ENCODE measurements around the gene OBP2B. TPM values are rescaled to one million over a fixed set of nuclear protein-coding genes. Genes with fewer than 3 reads are reported as not detected.
"Not testable (repeated sequence)": the region's sequence is repeated elsewhere in the genome, so short reads cannot be mapped to it uniquely, and the experiment has no call there.

The OBP2B gene
- total RNA-seq, 2 experiments from 2014 or later: not detected

DNA sequence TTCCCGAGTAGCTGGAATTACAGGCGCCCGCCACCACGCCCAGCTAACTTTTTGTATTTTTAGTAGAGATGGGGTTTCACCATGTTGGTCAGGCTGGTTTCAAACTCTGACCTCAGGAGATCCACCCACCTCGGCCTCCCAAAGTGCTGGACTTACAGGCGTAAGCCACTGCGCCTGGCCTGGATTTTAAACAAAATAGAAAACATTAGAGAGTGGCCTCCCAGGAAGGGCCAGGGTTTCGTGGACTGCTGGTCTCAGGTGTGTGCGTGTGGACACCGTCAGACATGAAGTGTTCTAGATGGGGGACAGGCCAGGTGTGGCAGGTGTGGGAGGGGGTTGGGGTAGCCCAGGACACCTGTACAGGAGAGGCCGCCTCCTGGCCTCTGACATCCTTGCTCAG is 38.3 kb downstream of the OBP2B start:
- H3K27me3 Mint-ChIP-seq: peaks cover 14% of the 10 kb centered on the region
- ChIA-PET POLR2A (no interaction called here), CTCF (interaction anchor here (2.5 kb wide), 1 partner anchor 15 kb away, joined by 10 read pairs; no protein-coding TSS in a partner anchor)
- H3K27ac Mint-ChIP-seq: no peak overlapping the region
- no peaks in the 10 kb centered on the region for H3K4me1 Mint-ChIP-seq
- DNase-seq: no peak
- no peak overlapping the region for H3K4me3 Mint-ChIP-seq
- no peaks in the 10 kb centered on the region for H3K9me3 Mint-ChIP-seq
- H3K36me3 Mint-ChIP-seq (ENCODE audit: low read depth): no peaks in the 10 kb centered on the region

DNA sequence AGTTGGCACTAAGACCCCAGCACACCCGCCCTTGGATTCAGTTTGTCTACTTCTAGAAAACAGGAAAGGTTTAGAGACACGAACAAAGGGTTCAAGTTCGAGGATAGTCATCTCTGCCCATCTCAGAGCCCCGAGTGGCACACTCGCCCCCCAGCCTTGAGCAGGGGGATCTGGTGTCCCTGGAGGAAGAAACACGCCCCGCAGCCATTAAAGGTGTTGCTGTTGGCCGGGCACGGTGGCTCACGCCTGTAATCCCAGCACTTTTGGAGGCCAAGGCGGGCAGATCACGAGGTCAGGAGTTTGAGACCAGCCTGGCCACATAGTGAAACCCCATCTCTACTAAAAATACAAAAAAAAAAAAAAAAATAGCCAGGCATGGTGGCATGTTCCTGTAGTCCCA is 39.4 kb downstream of the OBP2B start:
- H3K36me3 Mint-ChIP-seq (ENCODE audit: low read depth); H3K27me3 Mint-ChIP-seq; POLR2A ChIA-PET; H3K4me1 Mint-ChIP-seq; H3K9me3 Mint-ChIP-seq; H3K4me3 Mint-ChIP-seq; DNase-seq; H3K27ac Mint-ChIP-seq: not testable (repeated sequence)
- CTCF ChIA-PET: interaction anchor here (0.7 to 1.0 kb wide), 2 partner anchors 147 to 318 kb away, joined by 3 read pairs; no protein-coding TSS in a partner anchor

DNA sequence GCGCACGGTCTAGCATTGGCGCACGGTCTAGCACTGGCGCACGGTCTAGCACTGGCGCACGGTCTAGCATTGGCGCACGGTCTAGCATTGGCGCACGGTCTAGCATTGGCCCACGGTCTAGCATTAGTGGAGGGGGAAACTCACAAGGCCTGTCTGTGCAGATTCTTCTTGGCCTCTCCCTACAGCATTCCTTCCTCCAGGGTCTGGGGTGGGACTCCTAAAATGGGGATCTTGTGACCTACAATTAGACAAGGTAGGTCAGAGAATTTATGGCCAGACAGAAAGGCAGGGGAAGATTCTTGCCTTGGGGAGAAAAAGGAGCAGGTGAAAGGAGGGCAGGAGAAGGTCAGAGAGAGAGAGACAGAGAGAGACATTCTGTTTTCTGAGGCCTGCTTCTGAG is 39.9 kb downstream of the OBP2B start:
- no peak for DNase-seq
- H3K36me3 Mint-ChIP-seq (ENCODE audit: low read depth): no peaks in the 10 kb centered on the region
- H3K4me1 Mint-ChIP-seq: peaks cover under 1% of the 10 kb centered on the region
- H3K27ac Mint-ChIP-seq: no peak overlapping the region
- H3K27me3 Mint-ChIP-seq: peaks cover 9% of the 10 kb centered on the region
- H3K9me3 Mint-ChIP-seq: no peaks in the 10 kb centered on the region
- no peak overlapping the region for H3K4me3 Mint-ChIP-seq
- POLR2A ChIA-PET: no interaction called here
- CTCF ChIA-PET: no interaction called here

DNA sequence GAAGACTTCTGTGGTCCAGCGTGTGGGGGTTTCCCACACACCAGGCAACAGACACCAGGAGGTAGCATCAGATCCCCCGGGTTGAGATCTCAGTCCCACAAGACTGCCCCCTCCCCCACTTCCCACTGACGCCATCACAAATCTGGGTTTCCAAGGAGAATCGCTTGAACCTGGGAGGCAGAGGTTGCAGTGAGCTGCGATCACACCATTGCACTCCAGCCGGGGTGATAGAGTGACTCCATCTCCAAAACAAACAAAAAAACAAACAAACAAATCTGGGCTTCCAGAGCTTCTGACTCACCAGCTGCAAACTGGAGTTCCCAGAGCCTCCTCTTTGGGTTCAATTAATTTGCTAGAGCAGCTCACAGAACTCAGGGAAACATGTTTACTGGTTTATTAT is 40.6 kb downstream of the OBP2B start:
- Mint-ChIP-seq H3K27me3 (peaks cover 5% of the 10 kb centered on the region), H3K27ac (no peak overlapping the region), H3K4me1 (peaks cover 4% of the 10 kb centered on the region), H3K9me3 (no peaks in the 10 kb centered on the region), H3K36me3 (ENCODE audit: low read depth) (no peaks in the 10 kb centered on the region), H3K4me3 (no peak overlapping the region)
- no peak for DNase-seq
- POLR2A ChIA-PET: no interaction called here
- CTCF ChIA-PET: no interaction called here

DNA sequence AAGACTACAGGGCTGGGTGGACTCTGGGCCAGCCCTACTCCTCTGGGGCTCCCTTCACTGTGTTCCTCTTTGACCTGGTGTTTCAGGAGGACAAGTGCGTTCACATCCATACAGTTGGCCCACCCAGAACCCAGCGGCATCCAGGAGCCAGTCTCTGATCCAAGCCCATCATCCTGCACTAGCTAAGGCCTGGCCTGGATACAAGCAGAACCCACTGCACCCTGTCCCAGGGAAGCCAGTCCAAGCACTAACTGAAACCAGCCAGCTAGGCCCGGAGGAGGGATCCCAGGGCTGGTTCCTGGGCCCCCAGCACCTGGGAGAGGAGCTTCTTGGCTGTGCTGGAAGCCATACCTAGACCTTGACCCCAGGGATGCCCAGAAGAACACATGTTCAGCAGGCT is 41.3 kb downstream of the OBP2B start:
- Mint-ChIP-seq H3K27me3 (peaks cover 5% of the 10 kb centered on the region), H3K36me3 (ENCODE audit: low read depth) (no peaks in the 10 kb centered on the region), H3K27ac (no peak overlapping the region), H3K4me3 (no peak overlapping the region), H3K4me1 (peaks cover 4% of the 10 kb centered on the region), H3K9me3 (no peaks in the 10 kb centered on the region)
- POLR2A ChIA-PET: interaction anchor here (1.1 to 1.4 kb wide), 2 partner anchors 9 to 136 kb away, joined by 4 read pairs; partner anchors contain the start of gene GTF3C5
- no peak for DNase-seq
- CTCF ChIA-PET: interaction anchor here (2.6 kb wide), 1 partner anchor 13 kb away, joined by 11 read pairs; no protein-coding TSS in a partner anchor

DNA sequence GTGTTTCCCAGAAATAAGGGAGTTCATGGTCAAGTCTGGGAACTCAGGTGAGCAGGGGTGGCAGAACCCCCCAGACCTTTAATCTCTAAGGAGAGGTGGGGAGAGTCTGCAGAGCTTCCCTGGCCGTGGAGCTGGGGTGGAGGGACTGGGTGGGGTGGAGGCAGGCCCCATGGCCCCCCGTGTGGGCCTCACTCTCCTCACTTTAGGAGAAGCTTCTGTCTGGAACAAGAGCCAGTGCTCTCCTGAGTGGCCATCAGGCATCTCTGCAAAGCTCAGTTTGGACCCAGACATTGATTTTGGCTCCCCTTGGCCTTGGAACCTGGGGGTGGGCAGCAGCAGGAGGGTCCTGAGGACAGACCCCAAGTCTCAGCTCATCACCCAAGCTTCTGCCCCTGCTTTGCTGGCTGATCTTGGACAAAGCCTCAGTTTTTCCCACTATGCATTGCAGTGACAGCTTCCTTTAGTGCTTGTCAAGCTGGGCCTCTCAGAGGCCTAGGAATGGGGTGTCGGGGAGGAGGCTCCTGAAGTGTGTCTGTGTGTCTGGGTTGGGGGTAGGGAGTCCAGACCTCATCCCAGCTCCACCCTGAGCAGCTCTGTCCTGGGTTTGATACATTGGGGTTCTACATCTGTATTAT is 41.8 kb downstream of the OBP2B start:
- Mint-ChIP-seq H3K27me3 (peaks cover 4% of the 10 kb centered on the region), H3K27ac (no peak overlapping the region), H3K4me3 (no peak overlapping the region), H3K36me3 (ENCODE audit: low read depth) (no peaks in the 10 kb centered on the region), H3K4me1 (peaks cover 6% of the 10 kb centered on the region), H3K9me3 (no peaks in the 10 kb centered on the region)
- POLR2A ChIA-PET: interaction anchor here (1.1 to 1.4 kb wide), 2 partner anchors 9 to 136 kb away, joined by 4 read pairs; partner anchors contain the start of gene GTF3C5
- DNase-seq: no peak
- CTCF ChIA-PET: interaction anchor here (2.6 kb wide), 1 partner anchor 14 kb away, joined by 11 read pairs; no protein-coding TSS in a partner anchor

DNA sequence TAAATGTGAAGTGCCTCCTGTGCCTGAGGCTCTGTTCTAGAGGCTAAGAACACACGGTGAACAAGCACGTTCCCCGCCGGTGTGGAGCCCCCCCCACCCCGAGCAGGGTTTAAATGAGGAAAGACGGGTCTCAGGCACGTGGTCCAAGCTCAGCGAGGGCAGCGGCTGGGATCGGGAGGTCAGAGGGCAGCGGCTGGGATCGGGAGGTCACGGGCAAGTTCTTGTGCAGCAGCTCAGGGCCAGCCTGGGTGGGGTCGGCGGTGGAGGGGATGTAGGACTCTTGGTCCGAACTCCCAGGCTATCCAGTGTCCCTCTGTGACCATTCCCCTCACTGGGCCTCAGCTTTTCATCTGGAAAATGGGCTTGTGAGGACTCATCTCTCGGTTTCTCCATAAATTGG is 42.7 kb downstream of the OBP2B start:
- Mint-ChIP-seq H3K4me3 (no peak overlapping the region), H3K4me1 (peaks cover 6% of the 10 kb centered on the region), H3K36me3 (ENCODE audit: low read depth) (no peaks in the 10 kb centered on the region), H3K27me3 (peaks cover 7% of the 10 kb centered on the region), H3K27ac (no peak overlapping the region), H3K9me3 (no peaks in the 10 kb centered on the region)
- ChIA-PET CTCF (interaction anchor here (2.6 kb wide), 1 partner anchor 15 kb away, joined by 11 read pairs; no protein-coding TSS in a partner anchor), POLR2A (no interaction called here)
- no peak for DNase-seq

DNA sequence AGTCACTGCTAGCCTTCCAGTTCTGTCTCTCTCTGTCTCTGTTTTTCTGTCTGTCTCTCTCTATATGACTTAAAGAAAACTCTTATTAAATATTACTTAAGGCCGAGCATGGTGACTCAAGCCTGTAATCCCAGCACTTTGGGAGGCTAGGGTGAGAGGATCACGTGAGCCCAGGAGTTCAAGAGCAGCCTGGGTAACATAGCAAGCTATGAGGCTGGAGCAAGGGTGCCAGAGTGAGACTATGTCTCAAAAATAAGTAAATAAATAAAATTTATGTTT is 43.7 kb downstream of the OBP2B start:
- POLR2A ChIA-PET: no interaction called here
- CTCF ChIA-PET: interaction anchor here (2.6 kb wide), 1 partner anchor 16 kb away, joined by 11 read pairs; no protein-coding TSS in a partner anchor
- DNase-seq: no peak
- Mint-ChIP-seq H3K27me3 (peaks cover 7% of the 10 kb centered on the region), H3K4me1 (peaks cover 6% of the 10 kb centered on the region), H3K9me3 (no peaks in the 10 kb centered on the region), H3K4me3 (no peak overlapping the region), H3K36me3 (ENCODE audit: low read depth) (no peaks in the 10 kb centered on the region), H3K27ac (no peak overlapping the region)

DNA sequence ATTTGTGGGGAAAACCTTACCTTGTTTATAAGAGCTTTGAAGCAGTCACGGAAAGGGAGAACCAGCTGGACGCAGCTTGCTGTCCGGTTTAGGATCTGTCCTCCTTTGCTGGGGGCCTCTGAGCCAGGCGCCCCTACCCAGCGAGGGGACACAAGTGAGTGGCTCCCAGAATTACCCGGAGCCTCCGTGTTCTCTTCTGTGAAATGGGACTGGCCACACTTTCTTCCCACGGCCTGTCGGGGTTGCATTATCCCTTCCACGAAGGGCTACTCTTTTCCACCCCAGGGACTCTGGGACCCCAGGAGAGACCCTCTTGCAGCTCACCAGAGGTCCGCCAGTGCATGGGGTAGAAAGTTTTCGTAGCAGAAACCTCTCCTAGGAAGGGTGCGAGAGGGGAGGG is 44.9 kb downstream of the OBP2B start:
- Mint-ChIP-seq H3K27me3 (peaks cover 9% of the 10 kb centered on the region), H3K36me3 (ENCODE audit: low read depth) (no peaks in the 10 kb centered on the region), H3K27ac (no peak overlapping the region), H3K4me1 (peaks cover 6% of the 10 kb centered on the region), H3K4me3 (no peak overlapping the region), H3K9me3 (no peaks in the 10 kb centered on the region)
- DNase-seq: no peak
- ChIA-PET CTCF (no interaction called here), POLR2A (interaction anchor here (1.4 kb wide), 1 partner anchor 9 kb away, joined by 3 read pairs; no protein-coding TSS in a partner anchor)

DNA sequence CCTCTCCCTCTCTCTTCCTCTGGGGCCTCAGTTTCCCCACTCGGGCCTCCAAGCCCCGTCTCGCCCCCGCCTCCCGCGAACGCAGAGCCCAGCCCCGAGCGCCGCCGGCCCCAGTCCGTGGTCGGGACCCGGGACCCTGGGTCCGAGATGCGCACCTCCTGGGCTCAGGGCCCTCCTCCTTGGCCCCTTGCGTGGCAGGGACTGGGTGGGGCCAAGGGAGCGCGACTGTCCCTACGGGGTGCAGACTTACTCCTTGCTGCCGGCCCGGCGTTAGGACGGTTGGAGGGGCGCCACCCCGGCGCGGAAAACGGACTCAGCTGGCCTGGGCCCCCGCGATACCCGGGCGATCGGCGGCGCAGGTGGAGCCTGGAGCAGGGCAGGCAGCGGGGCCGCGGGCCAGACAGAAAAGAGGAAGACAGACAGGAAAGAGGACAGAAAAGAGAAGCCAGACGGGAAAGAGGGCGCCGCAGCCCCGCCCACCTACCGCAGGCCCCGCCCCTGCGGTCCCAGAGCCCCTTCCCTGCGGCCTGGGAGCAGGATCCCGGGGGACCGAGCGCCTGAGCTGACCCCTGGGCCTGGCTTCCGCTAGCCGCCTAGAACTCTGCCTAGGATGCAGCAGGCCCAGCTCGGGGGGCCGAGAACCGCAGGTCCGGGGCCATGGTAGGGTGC is 45.4 kb downstream of the OBP2B start, which contains the start of gene GBGT1:
GBGT1 (minus strand) TSS at position 411 of the 669 bp plus-strand sequence. CDS start 1,502 bp downstream, outside the sequence.
- Mint-ChIP-seq H3K36me3 (ENCODE audit: low read depth) (no peaks in the 10 kb centered on the region), H3K9me3 (no peaks in the 10 kb centered on the region), H3K27me3 (peaks cover 9% of the 10 kb centered on the region), H3K4me3 (peak within 1 kb of the TSS; percentile 63), H3K27ac (no peak within 1 kb of the TSS), H3K4me1 (peaks cover 6% of the 10 kb centered on the region)
- CTCF ChIA-PET: no interaction called here
- POLR2A ChIA-PET: interaction anchor here (1.4 kb wide), 1 partner anchor 8 kb away, joined by 3 read pairs; no protein-coding TSS in a partner anchor
- DNase-seq: peak; percentile 37

DNA sequence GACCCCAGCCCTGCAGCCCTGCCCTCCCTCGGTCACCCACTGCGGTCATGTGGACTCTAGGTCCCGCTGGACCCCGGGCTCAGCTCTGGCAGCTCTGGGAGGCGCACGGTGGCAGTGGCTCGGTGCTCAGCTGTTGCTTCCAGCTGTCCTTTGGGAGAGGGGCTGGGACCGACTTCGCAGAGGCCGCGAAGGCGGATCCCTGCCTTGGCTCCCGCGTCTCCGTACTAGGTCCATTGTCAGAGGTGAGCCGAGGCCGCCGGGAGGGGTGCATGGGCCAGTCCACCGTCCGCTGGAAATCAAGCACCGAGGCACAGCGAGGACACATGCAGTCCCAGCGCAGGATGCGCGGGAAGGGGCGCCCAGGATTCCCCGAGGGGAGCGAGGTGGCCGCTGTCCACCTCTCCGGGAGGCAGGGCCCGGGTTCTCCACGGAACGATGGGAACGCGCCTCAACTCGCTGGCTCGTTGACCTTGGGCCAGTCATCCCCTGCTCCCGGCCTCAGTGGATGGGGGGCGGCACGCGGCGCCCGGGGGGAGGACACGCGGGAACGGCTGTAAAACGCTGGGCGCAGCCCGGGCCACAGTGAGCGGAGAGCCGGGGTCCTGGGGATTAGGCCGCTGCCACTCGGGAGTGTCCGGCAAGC is 46.1 kb downstream of the OBP2B start:
- Mint-ChIP-seq H3K9me3 (no peaks in the 10 kb centered on the region), H3K36me3 (ENCODE audit: low read depth) (no peaks in the 10 kb centered on the region), H3K4me1 (peaks cover 6% of the 10 kb centered on the region), H3K27ac (no peak overlapping the region), H3K27me3 (peaks cover 9% of the 10 kb centered on the region), H3K4me3 (peak overlapping the region; percentile 63)
- ChIA-PET CTCF (no interaction called here), POLR2A (interaction anchor here (1.4 kb wide), 1 partner anchor 8 kb away, joined by 3 read pairs; no protein-coding TSS in a partner anchor)
- no peak for DNase-seq

DNA sequence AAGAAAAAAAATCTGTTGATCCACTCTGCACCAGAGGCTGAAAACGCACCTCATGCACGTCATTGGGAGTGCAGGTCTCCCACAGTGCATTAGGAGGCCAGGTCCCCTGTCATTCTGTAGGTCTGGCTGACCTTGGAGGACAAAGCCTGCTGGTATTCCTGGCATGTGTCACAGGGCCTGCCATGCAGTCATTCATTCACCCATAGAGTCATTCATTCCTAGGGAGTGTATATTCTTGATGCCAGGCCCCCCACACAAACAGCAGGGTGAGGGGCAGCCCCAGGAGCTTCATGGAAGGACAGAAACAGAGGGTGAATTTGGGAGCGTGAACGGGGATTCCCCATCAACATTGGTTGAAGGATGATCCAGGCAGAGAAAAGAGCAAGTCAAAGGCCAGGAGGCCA is 47.5 kb downstream of the OBP2B start:
- H3K9me3 Mint-ChIP-seq: no peaks in the 10 kb centered on the region
- ChIA-PET POLR2A (interaction anchor here (1.0 kb wide), 1 partner anchor 17 kb away, joined by 3 read pairs; no protein-coding TSS in a partner anchor), CTCF (interaction anchor here (0.7 to 1.2 kb wide), 2 partner anchors 18 to 395 kb away, joined by 3 to 5 read pairs; no protein-coding TSS in a partner anchor)
- H3K36me3 Mint-ChIP-seq (ENCODE audit: low read depth): no peaks in the 10 kb centered on the region
- no peak overlapping the region for H3K4me3 Mint-ChIP-seq
- no peak overlapping the region for H3K27ac Mint-ChIP-seq
- no peak for DNase-seq
- H3K27me3 Mint-ChIP-seq: peaks cover 9% of the 10 kb centered on the region
- H3K4me1 Mint-ChIP-seq: peaks cover 6% of the 10 kb centered on the region
